Activated T-helper 1 cell treated with Interleukin-2 at 50 U/mL for 16 hours (primary cell): Measurements from ENCODE around the gene SMPD2.
A peak's percentile ranks its signal among the peaks of the same experiment; 100 is the strongest.

Experiments used
- DNase-seq: peaks from one replicate; pipeline ENCODE4 v3.0.0-alpha.2; 2020; ENCODE audit warnings: low read depth

The SMPD2 gene

GRCh38 chr6:109447087-109447486 lies 6.6 kb downstream of the SMPD2 start:
- no peak for DNase-seq

GRCh38 chr6:109447878-109448555 lies 7.5 kb downstream of the SMPD2 start:
- DNase-seq, result no peak

- DNase-seq, result no peak
These were observed 8.1 kb downstream of the SMPD2 start for GRCh38 chr6:109448615-109449014.

GRCh38 chr6:109449064-109449794 lies 8.7 kb downstream of the SMPD2 start:
- no peak for DNase-seq

- no peak for DNase-seq
These were observed 9.5 kb downstream of the SMPD2 start for GRCh38 chr6:109449795-109450673.

- no peak for DNase-seq
These were observed 10.3 kb downstream of the SMPD2 start for GRCh38 chr6:109450801-109451200.

GRCh38 chr6:109451376-109451775 lies 10.9 kb downstream of the SMPD2 start:
- DNase-seq, result no peak

GRCh38 chr6:109452181-109452580 lies 11.7 kb downstream of the SMPD2 start:
- no peak for DNase-seq

- DNase-seq, result no peak
These were observed 12.6 kb downstream of the SMPD2 start for GRCh38 chr6:109453156-109453555.

GRCh38 chr6:109453594-109454495 lies 13.3 kb downstream of the SMPD2 start:
- no peak for DNase-seq

GRCh38 chr6:109454496-109455436 lies 14.2 kb downstream of the SMPD2 start:
- DNase-seq, result peak; percentile 58

GRCh38 chr6:109455437-109456110 lies 15.1 kb downstream of the SMPD2 start, which contains the start of gene MICAL1:
Gene MICAL1, minus strand, starts transcription at chr6:109455772. Its CDS starts 1,576 bp downstream, at chr6:109454196.
- peak; percentile 64 for DNase-seq

GRCh38 chr6:109456111-109456583 lies 15.6 kb downstream of the SMPD2 start:
- DNase-seq, result no peak

- no peak for DNase-seq
These were observed 16.4 kb downstream of the SMPD2 start for GRCh38 chr6:109456710-109457561.

GRCh38 chr6:109457562-109457996 lies 17.1 kb downstream of the SMPD2 start:
- DNase-seq, result no peak

GRCh38 chr6:109458774-109459531 lies 18.4 kb downstream of the SMPD2 start:
- DNase-seq, result no peak

GRCh38 chr6:109460161-109460829 lies 19.8 kb downstream of the SMPD2 start:
- DNase-seq, result no peak
